IMR-90 (cell line): ENCODE results near the gene DPF1. TPM values are rescaled to one million over a fixed set of nuclear protein-coding genes. Genes with fewer than 3 reads are reported as not detected.

Experiments used
- ATAC-seq: fragments of 200-7000 bp; cut with Tn5 transposase; 2 replicates; pipeline ENCODE4 v1.9.1; 2020; ENCODE audit warnings: low read depth, mild to moderate bottlenecking, moderate library complexity
- BruUV-seq: library from RNA; stranded (reverse); fragments of 400-500 nt; replicated peaks from 2 replicates; lab custom pipeline; 2021; lab: Mats Ljungman, UMichigan
- CTCF ChIA-PET: fragments of 300-600 bp; formaldehyde crosslinking; extraction: SDS; loops from one replicate; lab custom pipeline; 2021; ENCODE audit warnings: antibody characterized with exemption; lab: Yijun Ruan, JAX
- POLR2A ChIA-PET: fragments of 300-600 bp; sonication (Branson Sonifier 250); formaldehyde crosslinking; loops from one replicate; lab custom pipeline; 2022; ENCODE audit warnings: antibody characterized with exemption; ENCODE audit not compliant: unreplicated experiment; lab: Charles Lee
- DNase-seq: peaks from one replicate; pipeline ENCODE4 v3.0.0; 2013
- H2AFZ ChIP-seq: replicated peaks from 2 replicates; pipeline ENCODE3; 2013; ENCODE audit warnings: low read length, mild to moderate bottlenecking; ENCODE audit not compliant: poor library complexity
- H2AK5ac ChIP-seq: 2 replicates; pipeline ENCODE4 v1.6.1; 2013; ENCODE audit warnings: low read depth, low read length, inconsistent platforms
- H2AK9ac ChIP-seq: replicated peaks from 2 replicates; pipeline ENCODE3; 2013; ENCODE audit warnings: mild to moderate bottlenecking, low read depth, low read length, moderate library complexity; ENCODE audit not compliant: poor library complexity
- H2BK120ac ChIP-seq: 2 replicates; pipeline ENCODE4 v1.6.1; 2013; ENCODE audit warnings: low read depth, low read length, inconsistent platforms
- H2BK15ac ChIP-seq: 3 replicates; pipeline ENCODE4 v1.6.1; 2013; ENCODE audit warnings: low read depth, low read length, inconsistent platforms
- H2BK20ac ChIP-seq: 2 replicates; pipeline ENCODE4 v1.6.1; 2013; ENCODE audit warnings: low read depth, mild to moderate bottlenecking, inconsistent platforms, low read length, moderate library complexity
- H2BK5ac ChIP-seq: 2 replicates; pipeline ENCODE4 v1.6.1; 2013; ENCODE audit warnings: mild to moderate bottlenecking, low read depth, low read length, inconsistent platforms; ENCODE audit not compliant: poor library complexity, severe bottlenecking
- H3K14ac ChIP-seq: replicated peaks from 2 replicates; pipeline ENCODE4 v1.6.1; 2013; ENCODE audit warnings: low read depth, low read length, inconsistent platforms
- H3K18ac ChIP-seq: 2 replicates; pipeline ENCODE4 v1.6.1; 2013; ENCODE audit warnings: low read depth, low read length, control low read depth
- H3K23ac ChIP-seq: 2 replicates; pipeline ENCODE4 v1.6.1; 2013; ENCODE audit warnings: low read depth, low read length, inconsistent platforms
- H3K27ac ChIP-seq: 2 replicates; pipeline ENCODE4 v1.5.1; 2013; ENCODE audit warnings: mild to moderate bottlenecking, control low read depth, low read length; ENCODE audit not compliant: insufficient read depth
- H3K27me3 ChIP-seq: 2 replicates; pipeline ENCODE4 v1.6.1; 2013; ENCODE audit warnings: low read length; ENCODE audit not compliant: control insufficient read depth, insufficient read depth
- H3K36me3 ChIP-seq: 2 replicates; pipeline ENCODE4 v1.6.1; 2013; ENCODE audit warnings: low read length, mixed read lengths; ENCODE audit not compliant: control insufficient read depth, insufficient read depth
- H3K4ac ChIP-seq: 2 replicates; pipeline ENCODE4 v1.6.1; 2013; ENCODE audit warnings: low read depth, low read length, inconsistent platforms
- H3K4me1 ChIP-seq: 2 replicates; pipeline ENCODE4 v1.6.1; 2013; ENCODE audit warnings: low read length, mixed read lengths; ENCODE audit not compliant: control insufficient read depth, insufficient read depth
- H3K4me2 ChIP-seq: 2 replicates; pipeline ENCODE4 v1.6.1; 2013; ENCODE audit warnings: low read depth, mild to moderate bottlenecking, control low read depth, low read length, moderate library complexity
- H3K4me3 ChIP-seq: 2 replicates; pipeline ENCODE4 v1.5.1; 2013; ENCODE audit warnings: low read depth, mild to moderate bottlenecking, control low read depth, low read length, moderate library complexity; ENCODE audit not compliant: insufficient read depth
- H3K56ac ChIP-seq: 2 replicates; pipeline ENCODE4 v1.6.1; 2013; ENCODE audit warnings: low read length, inconsistent platforms; ENCODE audit not compliant: insufficient read depth; ENCODE audit errors: extremely low read depth
- H3K79me1 ChIP-seq, 2 experiments: 2 replicates each; pipeline ENCODE4 v1.6.1; 2013; ENCODE audit warnings: low read length in 2 of 2, inconsistent platforms in 1 of 2, low read depth in 1 of 2
- H3K9ac ChIP-seq: 2 replicates; pipeline ENCODE4 v1.6.1; 2013; ENCODE audit warnings: low read depth, low read length, control low read depth
- H3K9me1 ChIP-seq: 2 replicates; pipeline ENCODE4 v1.6.1; 2013; ENCODE audit warnings: low read length, inconsistent platforms; ENCODE audit not compliant: insufficient read depth
- H3K9me3 ChIP-seq: 2 replicates; pipeline ENCODE4 v1.6.1; 2013; ENCODE audit warnings: low read length; ENCODE audit not compliant: control insufficient read depth, insufficient read depth
- H4K20me1 ChIP-seq: 2 replicates; pipeline ENCODE4 v1.6.1; 2013; ENCODE audit warnings: low read length, inconsistent platforms; ENCODE audit not compliant: insufficient read depth
- H4K5ac ChIP-seq: 2 replicates; pipeline ENCODE4 v1.6.1; 2013; ENCODE audit warnings: mild to moderate bottlenecking, low read depth, low read length, control low read depth
- H4K8ac ChIP-seq, 2 experiments: 2 replicates each; pipeline ENCODE4 v1.6.1; 2013; ENCODE audit warnings: low read depth in 2 of 2, low read length in 2 of 2, control low read depth in 1 of 2, inconsistent platforms in 1 of 2
- H4K91ac ChIP-seq: 2 replicates; pipeline ENCODE4 v1.6.1; 2013; ENCODE audit warnings: low read depth, low read length, inconsistent platforms; ENCODE audit not compliant: insufficient read depth
- BHLHE40 ChIP-seq: fragments of 150-350 bp; IDR thresholded peaks from 2 replicates; pipeline ENCODE4 v1.6.1; 2016; ENCODE audit warnings: mild to moderate bottlenecking, low read depth, low read length
- CEBPB ChIP-seq: IDR thresholded peaks from 2 replicates; pipeline ENCODE4 v1.6.1; 2012; ENCODE audit warnings: low read depth, low read length, improper control_type of control experiment
- CHD1 ChIP-seq: IDR thresholded peaks from 2 replicates; pipeline ENCODE4 v1.6.1; 2012; ENCODE audit warnings: low read depth, low read length, improper control_type of control experiment
- FOS ChIP-seq: fragments of 150-350 bp; IDR thresholded peaks from 2 replicates; pipeline ENCODE4 v1.6.1; 2016; ENCODE audit warnings: low read depth, low read length
- MAFK ChIP-seq: IDR thresholded peaks from 2 replicates; pipeline ENCODE4 v1.6.1; 2012; ENCODE audit warnings: low read depth, low read length, improper control_type of control experiment
- MAZ ChIP-seq: IDR thresholded peaks from 2 replicates; pipeline ENCODE4 v1.6.1; 2012; ENCODE audit warnings: low read depth, mild to moderate bottlenecking, low read length, improper control_type of control experiment, moderate library complexity, borderline replicate concordance
- NFE2L2 ChIP-seq: fragments of 150-350 bp; IDR thresholded peaks from 2 replicates; pipeline ENCODE4 v1.6.1; 2016; ENCODE audit warnings: low read depth, mild to moderate bottlenecking, low read length
- POLR2A ChIP-seq: IDR thresholded peaks from 2 replicates; pipeline ENCODE4 v1.6.1; 2012; ENCODE audit warnings: mild to moderate bottlenecking, low read depth, low read length
- RAD21 ChIP-seq: IDR thresholded peaks from 2 replicates; pipeline ENCODE4 v1.6.1; 2012; ENCODE audit warnings: low read length, improper control_type of control experiment
- RCOR1 ChIP-seq: IDR thresholded peaks from 2 replicates; pipeline ENCODE4 v1.6.1; 2012; ENCODE audit warnings: mild to moderate bottlenecking, low read length, improper control_type of control experiment; ENCODE audit not compliant: insufficient replicate concordance
- RFX5 ChIP-seq: IDR thresholded peaks from 2 replicates; pipeline ENCODE4 v1.8.0; 2012; ENCODE audit warnings: low read depth, mild to moderate bottlenecking, low read length, moderate library complexity
- SMC3 ChIP-seq: fragments of 150-350 bp; IDR thresholded peaks from 2 replicates; pipeline ENCODE4 v1.6.1; 2016; ENCODE audit warnings: low read depth, mild to moderate bottlenecking, antibody characterized with exemption, low read length, moderate library complexity
- USF2 ChIP-seq: fragments of 150-350 bp; IDR thresholded peaks from 2 replicates; pipeline ENCODE4 v1.6.1; 2017; ENCODE audit warnings: mild to moderate bottlenecking, antibody characterized with exemption, low read length, low read depth
- dilution Hi-C: fragments of 300-500 bp; cut with HindIII; formaldehyde crosslinking; loops from one replicate; pipeline ENCODE4 v1.14.3; 2018; ENCODE audit warnings: low sequenced_read_pairs; ENCODE audit not compliant: unreplicated experiment
- in situ Hi-C: fragments of 300-500 bp; cut with MboI; formaldehyde crosslinking; loops from 3 replicates; pipeline ENCODE4 v1.14.3; 2019; ENCODE audit warnings: low sequenced_read_pairs, inconsistent platforms, mixed read lengths
- intact Hi-C: fragments of 100-400 bp; cut with micrococcal nuclease; formaldehyde crosslinking; loops from 2 replicates; pipeline ENCODE4 v1.10.0; 2022
- polyA plus RNA-seq, 3 experiments: library from polyadenylated mRNA; depleted of rRNA; stranded (reverse); fragments of >200 nt; gene quantifications; 2 replicates each; pipeline ENCODE4 v1.2.3, GENCODE V29; 2012; ENCODE audit warnings: low replicate concordance in 1 of 3
- total RNA-seq: library from RNA; depleted of rRNA; stranded (reverse); fragments of >200 nt; gene quantifications from 2 replicates; pipeline ENCODE4 v1.2.3, GENCODE V29; 2012
- TF ChIP-seq, protein P1 (sequence below): fragments of 150-350 bp; IDR thresholded peaks from 2 replicates; pipeline ENCODE4 v1.6.1; 2016; ENCODE audit warnings: low read depth, mild to moderate bottlenecking, low read length, moderate library complexity, borderline replicate concordance

Gene DPF1
- total and polyA plus RNA-seq, 2 of the 4 experiments (the other 2 are of a cell fraction): 3.2 to 5.5 TPM

DNA sequence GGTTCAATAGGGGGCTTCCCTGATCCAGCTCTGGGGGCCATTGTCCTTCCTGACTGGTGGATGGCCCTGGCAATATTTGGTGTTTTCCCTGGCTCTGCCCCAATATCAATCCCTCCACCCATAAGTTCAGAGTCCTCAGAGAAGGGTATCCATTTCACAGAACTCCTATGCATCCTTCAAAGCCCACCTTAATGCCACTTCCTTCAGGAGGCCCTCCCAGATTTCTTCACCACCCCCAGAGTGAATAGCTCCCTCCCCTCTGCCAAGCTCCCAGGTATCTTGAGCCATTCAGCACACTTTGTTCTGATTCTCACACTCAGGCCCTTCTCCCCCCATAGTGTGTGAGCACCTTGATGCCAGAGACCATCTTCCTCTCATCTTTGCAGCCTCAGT lies 26.4 kb upstream of the DPF1 start:
- dilution Hi-C loops (no loop called here), intact Hi-C loops (no loop called here), in situ Hi-C loops (no loop called here)
- Histone ChIP-seq H3K36me3 (no peaks in the 10 kb centered on the region), H2BK15ac (no peak overlapping the region; the same call in 2 of the 3 replicates), H3K4me2 (no peak overlapping the region), H2BK20ac (no peak overlapping the region), H2BK120ac (no peak overlapping the region), H2AK5ac (peak overlapping the region; percentile 64; the same call in 1 of the 2 replicates), H3K27ac (no peak overlapping the region), H3K56ac (no peak overlapping the region), H3K4me3 (no peak overlapping the region), H2AFZ (no peak overlapping the region), H4K91ac (no peak overlapping the region; the same call in 1 of the 2 replicates), H3K27me3 (no peaks in the 10 kb centered on the region), H3K9me1 (peaks cover 3% of the 10 kb centered on the region; the same call in 1 of the 2 replicates), H4K5ac (no peak overlapping the region), H3K9ac (no peak overlapping the region), H3K9me3 (no peaks in the 10 kb centered on the region), H3K4me1 (peaks cover 33% of the 10 kb centered on the region), H4K20me1 (no peaks in the 10 kb centered on the region), H3K23ac (no peak overlapping the region), H2AK9ac (no peak overlapping the region), H3K4ac (peak overlapping the region; percentile 70), H3K79me1 (no peaks in the 10 kb centered on the region), H3K18ac (no peak overlapping the region), H3K14ac (no peak overlapping the region), H2BK5ac (no peak overlapping the region), H4K8ac (peak overlapping the region in 1 of 2 experiments; percentile 83; a peak in 1 of 4 replicates)
- ChIA-PET CTCF (interaction anchor here (1.0 to 1.5 kb wide), 2 partner anchors 16 to 80 kb away, joined by 4 read pairs; no protein-coding TSS in a partner anchor), POLR2A (no interaction called here)
- TF ChIP-seq NFE2L2 (no peak), MAFK (no peak), FOS (no peak), CHD1 (no peak), SMC3 (no peak), MAZ (no peak), RFX5 (no peak), USF2 (no peak), POLR2A (no peak), BHLHE40 (no peak), RAD21 (no peak), RCOR1 (no peak), CEBPB (no peak)
- TF ChIP-seq, protein P1, sequence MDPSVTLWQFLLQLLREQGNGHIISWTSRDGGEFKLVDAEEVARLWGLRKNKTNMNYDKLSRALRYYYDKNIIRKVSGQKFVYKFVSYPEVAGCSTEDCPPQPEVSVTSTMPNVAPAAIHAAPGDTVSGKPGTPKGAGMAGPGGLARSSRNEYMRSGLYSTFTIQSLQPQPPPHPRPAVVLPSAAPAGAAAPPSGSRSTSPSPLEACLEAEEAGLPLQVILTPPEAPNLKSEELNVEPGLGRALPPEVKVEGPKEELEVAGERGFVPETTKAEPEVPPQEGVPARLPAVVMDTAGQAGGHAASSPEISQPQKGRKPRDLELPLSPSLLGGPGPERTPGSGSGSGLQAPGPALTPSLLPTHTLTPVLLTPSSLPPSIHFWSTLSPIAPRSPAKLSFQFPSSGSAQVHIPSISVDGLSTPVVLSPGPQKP: no peak
- ATAC-seq (no peak), DNase-seq (no peak)
- BruUV-seq: no TSS peak
